MM.1S (cell line): ENCODE data around the gene SPAG16.

ENCODE experiments used
- DNase-seq: peaks from one replicate; pipeline ENCODE4 v3.0.0-alpha.2; 2015
- H2AFZ ChIP-seq: fragments of 300-600 bp; sonication (generic); 2 replicates; pipeline ENCODE4 v1.6.0; 2016; ENCODE audit warnings: antibody characterized with exemption, low read length
- H3F3A ChIP-seq: fragments of 300-600 bp; sonication (generic); 2 replicates; pipeline ENCODE4 v1.6.1; 2016; ENCODE audit warnings: mild to moderate bottlenecking, antibody characterized with exemption, low read length, moderate library complexity, mixed read lengths; ENCODE audit not compliant: insufficient read depth
- H3K27ac ChIP-seq: fragments of 300-600 bp; sonication (generic); 2 replicates; pipeline ENCODE4 v1.5.1; 2016; ENCODE audit warnings: mild to moderate bottlenecking, low read length
- H3K27me3 ChIP-seq: fragments of 300-600 bp; sonication (generic); replicated peaks from 2 replicates; pipeline ENCODE4 v1.6.0; 2016; ENCODE audit warnings: low read length; ENCODE audit not compliant: insufficient read depth
- H3K36me3 ChIP-seq: fragments of 300-600 bp; sonication (generic); replicated peaks from 2 replicates; pipeline ENCODE4 v1.6.1; 2016; ENCODE audit warnings: mild to moderate bottlenecking, low read length, mixed read lengths; ENCODE audit not compliant: insufficient read depth
- H3K4me1 ChIP-seq: fragments of 300-600 bp; sonication (generic); 2 replicates; pipeline ENCODE4 v1.6.1; 2016; ENCODE audit warnings: low read length, mixed read lengths
- H3K4me2 ChIP-seq: fragments of 300-600 bp; sonication (generic); 2 replicates; pipeline ENCODE4 v1.6.0; 2016; ENCODE audit warnings: low read depth, low read length
- H3K4me3 ChIP-seq: fragments of 300-600 bp; sonication (generic); 2 replicates; pipeline ENCODE4 v1.5.1; 2016; ENCODE audit warnings: low read length, mixed read lengths
- H3K79me2 ChIP-seq: fragments of 300-600 bp; sonication (generic); 2 replicates; pipeline ENCODE4 v1.6.1; 2016; ENCODE audit warnings: mixed run types, low read length, mixed read lengths
- H3K9ac ChIP-seq: fragments of 300-600 bp; sonication (generic); 2 replicates; pipeline ENCODE4 v1.6.1; 2016; ENCODE audit warnings: low read length, mixed read lengths
- H3K9me2 ChIP-seq: fragments of 300-600 bp; sonication (generic); replicated peaks from 2 replicates; pipeline ENCODE4 v1.6.1; 2016; ENCODE audit warnings: mild to moderate bottlenecking, low read length, mixed read lengths; ENCODE audit not compliant: insufficient read depth
- H3K9me3 ChIP-seq: fragments of 300-600 bp; sonication (generic); replicated peaks from 2 replicates; pipeline ENCODE4 v1.6.1; 2016; ENCODE audit warnings: mild to moderate bottlenecking, low read length, mixed read lengths; ENCODE audit not compliant: insufficient read depth
- H4K20me1 ChIP-seq: fragments of 300-600 bp; sonication (generic); 2 replicates; pipeline ENCODE4 v1.6.1; 2016; ENCODE audit warnings: mild to moderate bottlenecking, low read length, moderate library complexity, mixed read lengths; ENCODE audit not compliant: insufficient read depth
- CTCF ChIP-seq: fragments of 300-600 bp; sonication (generic); IDR thresholded peaks from 2 replicates; pipeline ENCODE4 v1.5.1; 2016; ENCODE audit warnings: antibody characterized with exemption, low read length, mixed read lengths
- EZH2 ChIP-seq: fragments of 300-600 bp; sonication (generic); optimal IDR thresholded peaks from 2 replicates; pipeline ENCODE3; 2017; ENCODE audit warnings: low read depth, mild to moderate bottlenecking, antibody characterized with exemption, low read length, mixed read lengths
- EZH2phosphoT487 ChIP-seq: fragments of 300-600 bp; sonication (generic); IDR thresholded peaks from 2 replicates; pipeline ENCODE4 v1.6.1; 2018; ENCODE audit warnings: antibody characterized with exemption, low read length

The SPAG16 gene

GRCh38 chr2:214158851-214159250, 874.6 kb downstream of the SPAG16 start:
- DNase-seq = no peak
- H3K27ac ChIP-seq = no peak overlapping the region
- TF ChIP-seq EZH2 = no peak
- TF ChIP-seq EZH2phosphoT487 = no peak
- no peak for TF ChIP-seq CTCF
- H3K4me1 ChIP-seq = no peaks in the 10 kb centered on the region
- H4K20me1 ChIP-seq = no peaks in the 10 kb centered on the region
- no peak overlapping the region for H2AFZ ChIP-seq
- H3K4me3 ChIP-seq = no peak overlapping the region
- no peak overlapping the region for H3K9ac ChIP-seq
- no peaks in the 10 kb centered on the region for H3K79me2 ChIP-seq
- H3K27me3 ChIP-seq = no peaks in the 10 kb centered on the region
- H3K4me2 ChIP-seq = no peak overlapping the region
- H3K9me3 ChIP-seq = no peaks in the 10 kb centered on the region
- H3K36me3 ChIP-seq = no peaks in the 10 kb centered on the region
- H3K9me2 ChIP-seq = no peaks in the 10 kb centered on the region
- no peaks in the 10 kb centered on the region for H3F3A ChIP-seq

- Histone ChIP-seq H3K4me2 (no peak overlapping the region), H3K9me2 (no peaks in the 10 kb centered on the region), H3K36me3 (no peaks in the 10 kb centered on the region), H3K27ac (no peak overlapping the region), H3K4me1 (no peaks in the 10 kb centered on the region), H3K9ac (no peak overlapping the region), H4K20me1 (no peaks in the 10 kb centered on the region), H3K27me3 (no peaks in the 10 kb centered on the region), H3K79me2 (no peaks in the 10 kb centered on the region), H2AFZ (no peak overlapping the region), H3K9me3 (no peaks in the 10 kb centered on the region), H3K4me3 (no peak overlapping the region), H3F3A (no peaks in the 10 kb centered on the region)
- DNase-seq = no peak
- TF ChIP-seq CTCF (no peak), EZH2 (no peak), EZH2phosphoT487 (no peak)
These were observed 885.0 kb downstream of the SPAG16 start for GRCh38 chr2:214169281-214169680.

DNA sequence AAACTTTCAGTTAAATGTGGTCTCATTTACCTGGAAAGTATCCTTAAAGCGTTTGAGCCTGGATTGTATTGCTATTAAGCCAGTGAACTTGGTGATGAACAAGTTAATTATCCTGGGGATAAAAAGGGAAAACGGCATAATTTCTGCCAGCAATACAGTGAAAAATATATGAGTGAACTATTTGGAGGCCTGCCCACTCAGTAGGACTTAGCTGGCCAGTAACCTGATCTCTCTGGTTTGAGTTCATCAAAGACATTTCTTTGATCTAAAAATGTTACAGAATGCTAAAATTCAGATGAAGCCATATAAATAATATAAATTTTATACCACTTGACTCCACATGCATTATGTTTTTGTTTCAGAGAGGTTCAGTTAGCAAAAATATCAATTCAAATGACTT, 885.5 kb downstream of the SPAG16 start:
- TF ChIP-seq CTCF = no peak
- TF ChIP-seq EZH2phosphoT487 = no peak
- no peak for TF ChIP-seq EZH2
- Histone ChIP-seq H3K9me2 (no peaks in the 10 kb centered on the region), H3K4me2 (no peak overlapping the region)

More for the DNA sequence above, 885.5 kb downstream of the SPAG16 start:
- no peak for DNase-seq
- H3K4me3 ChIP-seq = no peak overlapping the region
- H3K36me3 ChIP-seq = no peaks in the 10 kb centered on the region
- no peaks in the 10 kb centered on the region for H3K9me3 ChIP-seq
- H2AFZ ChIP-seq = no peak overlapping the region
- no peaks in the 10 kb centered on the region for H3K79me2 ChIP-seq
- no peak overlapping the region for H3K27ac ChIP-seq
- no peak overlapping the region for H3K9ac ChIP-seq
- no peaks in the 10 kb centered on the region for H3F3A ChIP-seq
- H3K4me1 ChIP-seq = no peaks in the 10 kb centered on the region
- no peaks in the 10 kb centered on the region for H4K20me1 ChIP-seq
- H3K27me3 ChIP-seq = no peaks in the 10 kb centered on the region
